COR-L47 (cell line): ENCODE results near the gene TMEFF2.
"Not testable (repeated sequence)": the region's sequence is repeated elsewhere in the genome, so short reads cannot be mapped to it uniquely, and the experiment has no call there.

Experiments
- DNase-seq: peaks from one replicate; lab custom pipeline; 2025; lab: John Stamatoyannopoulos, UW

Gene TMEFF2

DNA sequence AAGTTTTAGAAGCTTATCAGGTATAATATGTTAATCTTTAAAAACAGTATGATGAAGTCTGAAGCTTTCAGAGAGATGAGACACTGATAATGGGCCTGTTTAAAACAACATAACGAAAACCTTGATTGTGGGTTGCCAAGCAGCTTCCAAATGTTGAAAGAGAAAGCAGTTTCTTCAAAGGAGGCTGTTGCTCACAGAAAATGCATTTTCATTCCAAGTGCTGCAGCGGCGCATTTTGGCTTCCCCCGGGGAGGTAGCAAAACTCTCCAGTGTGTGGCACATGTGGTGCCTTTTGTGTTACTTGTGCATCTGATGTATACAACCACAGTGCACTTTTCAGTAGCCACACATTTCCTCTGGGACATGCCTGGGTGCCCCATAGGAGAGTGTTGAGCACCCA is 66.1 kb downstream of the TMEFF2 start:
- no peak for DNase-seq

DNA sequence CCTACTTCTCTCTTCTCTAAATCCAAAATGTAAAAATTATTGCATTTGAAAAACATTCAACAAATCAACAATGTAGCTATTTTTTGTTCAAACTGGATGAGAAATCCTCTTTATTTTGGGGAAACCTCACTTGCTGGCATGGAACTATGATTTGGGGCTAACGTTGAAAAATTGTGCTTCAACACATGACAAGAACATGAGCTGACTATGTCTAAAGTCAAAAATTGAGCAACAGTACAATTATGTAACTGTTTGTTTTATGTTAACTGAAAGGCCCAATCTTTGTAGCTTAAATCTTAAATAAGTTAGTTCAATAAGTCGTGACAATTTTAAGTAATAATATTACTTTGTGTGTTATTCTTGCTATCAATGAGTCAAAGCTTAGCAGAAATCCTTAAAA is 67.3 kb downstream of the TMEFF2 start:
- DNase-seq = no peak

DNA sequence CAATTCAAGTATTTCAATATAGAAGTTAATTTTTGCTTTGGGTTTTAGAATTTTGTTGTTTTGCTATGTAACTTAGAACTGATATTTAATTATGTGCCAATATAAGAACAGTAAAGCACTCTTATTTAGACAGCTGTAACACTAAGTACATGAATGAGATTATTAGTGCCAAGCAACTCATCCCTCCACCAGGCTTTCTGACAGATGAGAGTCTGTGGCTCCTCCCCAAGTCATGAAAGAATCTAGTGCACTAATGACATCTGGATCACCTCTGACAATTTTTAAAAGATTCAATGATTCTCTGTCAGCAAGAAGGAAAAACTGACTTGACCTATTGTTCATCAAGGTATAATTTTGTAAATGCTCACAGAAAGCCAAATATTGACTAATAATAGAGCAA is 67.8 kb downstream of the TMEFF2 start:
- peak; percentile 1 for DNase-seq

DNA sequence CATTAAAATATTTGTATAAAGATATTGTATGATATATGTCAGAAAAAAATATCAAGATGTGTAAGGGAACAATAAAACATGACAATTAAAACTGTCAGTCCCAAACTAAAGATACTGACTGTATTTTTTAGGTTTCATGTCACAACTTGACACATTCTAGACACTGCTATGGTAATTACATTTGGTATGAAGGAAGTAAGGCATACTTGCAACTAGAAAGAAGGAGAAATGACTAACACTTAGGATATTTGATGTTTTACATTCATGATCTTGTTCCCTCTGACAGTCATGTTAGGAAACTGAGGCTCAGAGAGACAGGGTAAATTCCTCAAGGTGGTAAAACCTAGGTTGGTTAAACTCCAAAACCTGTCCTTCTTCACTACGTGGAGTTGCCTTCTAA is 68.3 kb downstream of the TMEFF2 start:
- no peak for DNase-seq

DNA sequence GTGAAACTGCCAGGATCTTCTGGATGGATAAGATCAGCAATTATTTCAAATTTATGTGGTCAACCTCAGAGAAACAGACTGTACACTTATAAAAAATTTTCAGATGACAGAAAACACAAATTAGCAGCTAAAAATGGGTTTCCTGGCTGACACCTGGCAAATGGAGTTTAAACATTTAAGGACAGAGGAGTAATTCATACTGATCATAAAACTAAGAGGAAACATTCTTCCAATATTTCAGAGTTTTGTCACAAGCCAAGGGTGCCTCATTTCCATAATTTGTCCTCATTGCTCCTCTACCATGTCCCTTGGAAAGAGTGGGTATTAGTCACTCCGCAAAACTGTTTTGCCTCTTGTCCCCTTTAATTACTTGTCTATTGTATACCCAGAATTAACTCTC is 70.2 kb downstream of the TMEFF2 start:
- no peak for DNase-seq

DNA sequence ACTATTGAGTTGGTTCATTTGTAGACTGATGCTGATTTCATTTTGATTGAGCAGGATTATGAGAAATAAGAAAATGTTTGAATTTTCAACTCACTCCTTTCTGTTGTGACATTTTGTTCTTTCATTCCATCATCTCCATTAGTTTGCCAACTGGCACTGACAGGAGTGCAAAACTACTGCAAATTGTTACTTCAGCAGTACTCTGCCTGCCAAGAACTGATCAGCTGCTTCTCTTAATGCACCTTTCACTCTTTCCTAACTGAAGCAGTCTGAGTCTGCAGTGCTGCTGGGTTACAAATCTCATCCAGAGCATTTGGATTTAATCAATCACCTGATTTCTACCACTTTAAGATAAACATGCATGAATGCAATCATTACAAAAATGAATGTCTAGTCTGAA is 70.9 kb downstream of the TMEFF2 start:
- DNase-seq = no peak

DNA sequence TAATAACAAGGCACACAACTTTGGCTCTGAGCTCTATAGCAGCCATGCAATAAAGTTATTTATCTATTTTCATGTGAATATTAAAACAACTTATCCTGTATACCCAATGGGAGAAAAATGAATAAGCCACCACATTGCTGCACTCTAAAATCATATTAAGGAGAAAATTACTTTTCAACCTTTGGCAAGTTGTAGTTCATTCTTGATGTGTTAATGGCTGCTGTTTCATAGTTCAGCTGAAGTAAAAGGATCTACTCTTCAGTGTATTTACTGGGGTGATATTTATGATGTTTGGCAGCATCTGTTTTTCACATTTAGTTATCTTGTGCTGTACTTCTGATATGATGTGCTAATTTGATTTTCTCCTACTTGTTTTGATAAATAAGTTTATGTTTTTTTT is 71.8 kb downstream of the TMEFF2 start:
- DNase-seq = no peak

DNA sequence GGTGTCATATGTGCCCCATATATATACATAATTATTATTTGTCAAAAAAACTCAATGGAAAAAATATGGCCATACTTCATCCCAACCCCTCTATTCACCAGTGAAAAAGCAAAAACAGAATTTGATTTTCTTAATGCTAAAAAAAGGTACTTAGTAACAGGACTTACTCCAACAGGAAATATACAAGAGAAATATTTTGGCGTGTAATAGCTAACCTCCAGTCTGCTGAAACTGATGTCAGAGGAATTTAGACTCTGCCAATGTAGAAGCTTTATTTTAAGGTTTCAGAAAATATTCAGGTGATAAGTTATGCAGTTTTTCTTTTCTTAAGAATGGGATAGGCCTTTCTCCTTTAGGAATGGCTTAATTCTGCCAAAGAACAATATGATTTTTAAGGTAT is 72.6 kb downstream of the TMEFF2 start:
- no peak for DNase-seq

DNA sequence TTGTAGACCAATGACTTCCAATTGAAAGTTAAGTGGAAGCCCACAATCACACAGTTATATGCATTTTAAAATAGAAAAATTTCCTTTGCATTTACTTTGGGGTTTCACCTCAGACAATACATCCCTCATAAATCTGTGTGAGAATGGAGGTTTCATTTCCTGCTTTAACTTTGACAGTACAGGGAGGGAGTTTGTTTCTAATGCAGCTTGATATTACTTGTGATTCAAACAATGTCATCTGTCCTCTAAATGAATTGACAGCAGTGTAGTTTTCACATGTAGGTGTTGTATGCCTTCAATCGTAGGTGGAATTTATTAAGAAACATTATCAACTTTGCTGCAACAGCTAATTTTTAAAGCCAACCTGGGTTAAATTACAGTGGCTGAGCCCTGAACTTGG is 75.2 kb downstream of the TMEFF2 start:
- no peak for DNase-seq

DNA sequence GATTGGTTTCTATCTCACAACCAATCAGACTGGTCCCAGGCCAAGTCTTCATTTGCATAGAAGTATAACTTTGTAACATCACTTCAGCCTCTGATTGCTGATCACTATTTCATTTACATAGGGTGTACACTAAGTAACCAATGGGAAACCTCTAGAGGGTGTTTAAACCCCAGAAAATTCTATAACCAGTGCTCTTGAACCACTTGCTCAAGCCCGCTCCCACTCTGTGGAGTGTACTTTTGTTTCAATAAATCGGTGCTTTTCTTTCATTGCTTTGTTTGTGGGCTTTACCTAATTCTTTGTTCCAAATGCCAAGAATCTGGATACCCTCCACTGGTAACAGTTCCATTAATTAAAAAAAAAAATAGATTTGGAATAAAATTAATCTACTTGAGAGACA is 77.0 kb downstream of the TMEFF2 start:
- no peak for DNase-seq

DNA sequence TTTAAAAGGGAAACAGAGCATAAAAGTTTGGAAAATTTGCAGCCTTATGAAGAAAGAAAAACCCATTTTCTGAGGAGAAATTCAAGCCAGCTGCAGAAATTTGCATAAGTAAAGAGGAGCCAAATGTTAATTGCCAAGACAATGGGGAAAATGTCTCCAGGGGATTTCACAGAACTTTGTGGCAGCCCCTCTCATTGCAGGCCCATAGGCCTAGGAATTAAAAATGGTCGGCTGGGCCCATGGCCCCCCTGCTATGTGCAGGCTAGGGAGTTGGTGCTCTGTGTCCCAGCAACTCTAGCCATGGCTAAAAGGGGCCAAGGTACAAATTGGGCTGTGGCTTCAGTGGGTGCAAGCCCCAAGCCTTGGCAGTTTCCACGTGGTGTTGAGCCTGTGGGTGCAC is 83.2 kb downstream of the TMEFF2 start:
- not testable (repeated sequence) for DNase-seq

DNA sequence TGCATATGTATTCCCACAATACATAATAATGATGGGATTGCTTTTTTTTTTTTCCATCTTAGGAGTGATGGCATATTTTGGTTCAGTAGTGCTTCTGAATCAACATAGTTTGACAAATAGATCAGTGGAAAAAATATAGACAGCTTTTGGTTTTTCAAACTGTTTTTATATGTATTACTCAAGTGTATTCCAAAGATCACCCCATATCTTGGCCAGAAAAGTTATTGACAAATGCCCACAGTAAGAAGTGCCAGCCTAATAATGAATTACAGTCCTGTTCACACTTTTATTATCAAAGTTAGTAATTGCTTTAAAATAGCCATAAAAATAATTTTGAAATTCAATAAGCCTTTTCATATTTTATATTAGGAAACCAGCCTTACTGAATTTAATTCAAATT is 95.0 kb downstream of the TMEFF2 start:
- DNase-seq = no peak

DNA sequence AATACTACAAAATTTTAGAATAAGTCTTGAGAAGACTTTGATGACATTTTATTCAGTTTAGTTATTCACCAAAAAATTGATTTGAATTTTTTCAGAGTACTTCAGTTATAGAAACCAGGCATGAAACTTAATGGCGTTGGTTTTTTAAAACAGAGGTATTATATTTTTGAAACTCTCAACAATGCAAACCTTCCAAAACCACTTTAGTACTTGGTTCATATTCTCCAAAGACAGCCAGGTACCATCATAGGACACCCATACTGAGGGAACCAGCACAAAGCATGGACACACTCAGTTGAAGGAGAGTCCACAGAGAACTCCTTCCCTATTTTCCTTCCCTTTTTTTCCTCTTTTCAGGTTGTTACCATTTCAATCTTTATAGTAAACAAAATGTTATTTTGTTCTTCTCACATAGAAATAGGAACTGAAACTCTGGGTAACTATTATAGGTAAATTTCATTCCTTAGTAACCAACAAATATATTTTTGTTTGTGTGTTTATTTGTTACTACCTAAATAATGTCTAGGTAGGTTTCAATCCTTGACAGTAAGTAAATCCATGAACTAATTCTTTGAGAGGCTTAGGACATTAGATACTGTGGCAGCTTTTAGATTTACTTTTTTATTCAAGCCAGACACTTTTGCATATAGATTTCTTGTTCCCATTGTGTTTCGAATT is 95.8 kb downstream of the TMEFF2 start:
- no peak for DNase-seq

DNA sequence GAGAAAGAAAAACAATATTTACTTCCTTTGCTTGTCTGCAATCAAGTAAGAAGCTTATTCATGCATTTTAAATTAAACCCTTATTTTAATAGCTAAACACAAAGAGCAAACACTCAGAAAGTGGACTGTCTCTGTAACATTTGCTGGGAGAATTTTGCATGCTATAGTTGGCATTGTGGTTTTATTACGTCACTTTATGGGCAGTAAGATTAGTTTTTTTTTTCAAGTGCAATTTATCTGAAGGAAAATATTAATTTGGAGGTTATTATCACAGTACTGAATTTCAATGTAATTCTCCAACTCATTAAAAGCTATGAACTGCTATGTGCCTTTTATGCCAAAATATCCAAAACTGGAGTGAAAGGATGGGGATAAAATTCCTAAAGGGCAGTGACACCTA is 103.3 kb downstream of the TMEFF2 start:
- DNase-seq = no peak

DNA sequence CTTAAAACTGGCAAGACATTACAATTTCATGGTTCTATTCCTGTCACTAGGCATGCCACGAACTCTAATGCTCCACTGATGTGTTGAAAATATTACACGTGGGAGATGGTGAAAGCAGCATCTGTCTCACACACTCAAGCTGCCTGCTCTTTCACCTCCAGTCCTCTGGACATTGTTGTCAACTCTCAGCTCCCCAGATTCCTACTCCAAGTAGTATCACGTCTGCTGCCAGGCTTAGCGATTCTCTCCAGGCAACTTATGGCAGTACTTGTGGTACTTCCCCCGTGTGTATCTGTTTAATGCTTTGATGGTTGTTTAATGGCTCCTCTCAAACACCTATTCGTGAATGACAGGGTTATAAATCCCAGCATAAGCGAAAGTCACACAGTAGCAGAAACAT is 103.8 kb downstream of the TMEFF2 start:
- no peak for DNase-seq

DNA sequence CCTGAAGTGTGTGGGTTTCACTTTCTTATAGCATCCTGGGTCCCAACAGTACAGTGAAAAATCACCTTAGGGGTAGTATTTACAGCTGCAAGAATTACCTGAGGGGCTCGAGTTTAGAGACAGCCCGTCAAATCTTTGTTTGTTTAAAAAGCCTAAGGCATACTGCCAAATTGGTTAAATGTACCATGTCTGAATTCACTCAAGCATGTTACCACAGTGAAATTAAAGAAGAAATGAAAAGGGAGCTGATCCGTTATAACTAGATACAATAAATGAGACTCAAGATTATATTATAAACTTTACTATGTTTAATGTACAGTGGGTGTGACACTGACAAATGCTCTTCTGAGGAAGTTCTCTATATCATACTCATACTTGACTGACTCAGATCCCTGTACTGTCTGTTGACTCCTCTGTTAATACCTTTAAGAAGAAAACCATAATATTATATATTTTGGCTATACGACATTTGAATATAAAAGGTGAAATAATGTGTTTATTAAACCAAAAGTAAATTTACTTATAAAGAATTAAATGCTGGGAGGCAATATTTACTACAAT is 107.3 kb downstream of the TMEFF2 start:
- DNase-seq = peak; percentile 17

DNA sequence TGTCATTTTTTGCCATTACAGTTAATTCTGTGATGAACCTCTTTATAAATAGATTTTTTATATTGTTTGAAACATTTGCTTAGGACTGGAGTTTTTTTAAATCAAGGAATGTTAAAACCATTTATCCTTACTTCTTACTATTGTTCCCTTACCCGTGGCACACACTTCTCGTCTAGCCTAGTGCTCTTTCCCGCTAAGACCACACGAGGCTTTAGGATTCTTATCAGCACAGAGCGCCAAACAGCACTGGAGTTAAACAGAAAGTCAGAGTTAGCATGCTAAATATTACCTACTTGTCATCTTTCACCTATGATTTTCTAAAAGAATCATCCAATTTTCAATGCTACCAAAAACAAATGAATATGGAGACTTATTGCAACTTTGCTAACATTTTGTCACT is 112.6 kb downstream of the TMEFF2 start:
- no peak for DNase-seq

DNA sequence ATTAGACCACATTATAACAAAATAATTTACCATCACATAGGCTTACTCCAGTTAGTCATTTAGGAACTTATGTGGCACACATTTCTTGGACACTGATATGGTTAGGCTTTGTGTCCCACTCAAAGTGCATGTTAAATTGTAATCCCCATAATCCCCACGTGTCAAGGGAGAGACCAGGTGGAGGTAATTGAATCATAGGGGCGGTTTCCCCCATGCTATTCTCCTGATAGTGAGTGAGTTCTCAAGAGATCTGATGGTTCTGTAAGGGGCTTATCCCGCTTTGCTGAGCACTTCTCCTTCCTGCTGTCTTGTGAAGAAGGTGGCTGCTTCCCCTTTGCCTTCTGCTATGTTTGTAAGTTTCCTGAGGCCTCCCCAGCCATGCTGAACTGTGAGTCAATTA is 114.6 kb downstream of the TMEFF2 start:
- not testable (repeated sequence) for DNase-seq

DNA sequence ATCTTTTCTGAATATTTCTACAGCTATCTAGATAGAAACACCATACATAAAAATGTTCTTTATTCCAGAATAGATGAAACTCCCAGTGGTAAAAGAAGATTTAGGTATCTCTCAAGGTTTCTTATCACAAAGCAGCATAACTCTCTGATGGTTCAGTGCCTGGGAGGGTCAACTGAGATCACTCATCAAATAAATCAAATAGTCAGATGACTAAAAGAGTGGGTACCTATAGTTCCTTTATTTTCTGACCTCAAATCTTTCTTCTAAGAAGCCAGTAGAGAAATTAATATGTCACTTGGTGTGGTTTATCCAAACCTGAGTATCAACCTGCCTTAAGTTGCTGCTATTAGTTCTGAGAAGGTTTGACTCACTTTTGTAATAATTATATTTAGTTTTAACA is 120.9 kb downstream of the TMEFF2 start:
- no peak for DNase-seq

DNA sequence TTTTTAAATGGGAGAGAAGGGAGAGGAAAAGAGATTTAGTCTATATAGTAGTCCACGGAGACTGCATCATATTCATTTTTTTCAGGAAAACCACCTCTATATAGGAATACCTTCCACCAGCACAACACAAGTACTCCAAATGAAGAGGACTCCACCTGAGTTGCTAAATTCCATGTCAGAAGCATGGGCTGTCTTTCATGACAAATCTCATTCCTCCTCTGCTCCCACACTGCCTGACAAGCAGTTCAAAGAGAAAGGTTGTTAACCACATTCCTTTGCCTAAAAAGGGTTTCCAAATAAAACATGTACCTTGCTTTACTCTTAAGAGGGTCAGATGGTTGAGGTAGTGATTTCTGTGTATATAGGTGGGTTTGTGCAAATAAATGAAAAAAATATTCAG is 122.0 kb downstream of the TMEFF2 start:
- no peak for DNase-seq

DNA sequence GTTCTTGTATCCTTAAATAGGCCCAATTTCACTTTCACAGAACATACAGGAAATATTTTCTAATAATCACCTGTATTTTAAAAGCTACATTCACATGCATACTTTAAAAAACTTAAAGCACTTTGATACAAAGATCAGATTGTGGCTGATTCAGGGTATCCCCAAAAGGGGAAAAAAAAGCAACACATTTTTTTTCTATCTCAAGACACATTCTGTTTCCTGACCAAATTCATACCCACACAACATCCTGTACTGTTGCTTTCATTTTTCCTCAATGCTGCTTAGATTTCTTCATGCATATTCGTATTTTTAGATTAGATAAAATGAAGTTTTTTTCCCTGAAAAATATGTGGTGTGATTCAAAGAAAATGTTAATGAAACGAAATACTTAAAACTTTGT is 122.5 kb downstream of the TMEFF2 start:
- no peak for DNase-seq

DNA sequence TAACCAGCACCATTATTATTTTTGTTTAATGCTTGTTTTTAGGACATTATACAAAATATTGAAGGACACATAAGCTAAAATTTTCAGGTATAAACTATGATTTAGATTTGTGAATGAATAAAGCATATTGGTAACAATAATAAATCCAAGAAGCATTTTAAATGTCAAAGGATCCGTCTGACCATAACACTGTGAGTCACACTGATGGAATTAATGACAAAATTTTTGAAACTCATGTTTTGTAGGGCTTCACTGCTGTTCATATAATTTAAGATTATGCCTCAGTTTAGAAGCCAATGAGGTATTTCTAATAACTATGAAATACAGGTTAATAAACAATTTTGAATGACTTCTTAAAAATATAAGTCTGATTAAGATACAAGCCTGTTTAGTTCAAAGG is 124.6 kb downstream of the TMEFF2 start:
- no peak for DNase-seq

DNA sequence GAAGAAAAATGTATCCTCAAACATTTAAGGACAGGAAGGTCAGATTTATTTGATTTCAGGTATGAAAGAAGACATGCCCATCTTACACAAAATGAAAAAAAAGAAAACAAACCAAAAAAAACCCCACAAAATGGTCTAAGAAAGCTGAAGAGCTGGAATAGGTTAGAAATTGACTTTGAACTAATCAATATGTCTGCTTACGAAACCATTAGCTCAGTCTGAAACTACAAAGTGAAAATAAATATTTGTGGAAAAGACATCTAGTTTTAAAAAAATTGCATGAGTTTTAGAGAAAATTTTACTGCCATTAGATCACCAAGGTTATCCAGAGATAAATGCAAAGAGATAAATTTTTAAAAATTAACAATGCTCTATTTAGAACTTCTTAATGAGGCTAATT is 125.3 kb downstream of the TMEFF2 start:
- DNase-seq = no peak

DNA sequence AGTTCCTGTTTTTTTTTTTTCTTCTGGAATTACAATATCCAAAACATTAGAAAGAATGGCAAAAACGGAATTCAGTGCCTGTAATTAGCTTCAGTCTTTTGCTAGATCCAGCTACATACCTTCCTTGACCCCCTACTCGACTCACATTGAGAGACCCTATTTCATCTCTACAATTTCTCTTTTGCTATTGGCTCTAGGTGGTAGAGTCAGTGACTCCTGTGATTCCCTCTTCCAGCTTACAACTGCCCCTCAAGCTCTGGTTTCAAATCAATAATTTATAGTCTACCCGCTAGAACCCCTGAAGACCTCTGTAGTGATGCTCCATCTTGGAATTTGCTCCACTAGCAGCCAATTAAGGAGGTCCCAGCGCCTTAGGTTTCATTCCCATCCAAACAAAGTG is 125.8 kb downstream of the TMEFF2 start:
- no peak for DNase-seq
